Upper lobe of right lung (tissue), 1 donor: Measurements from ENCODE around the gene SAP30. TPM values are rescaled to one million over a fixed set of nuclear protein-coding genes. Genes with fewer than 3 reads are reported as not detected.

Experiments
- ATAC-seq: fragments of 200-7000 bp; cut with Tn5 transposase; one replicate; pipeline ENCODE4 v1.9.1; 2020; ENCODE audit warnings: mild to moderate bottlenecking, moderate library complexity
- DNase-seq: peaks from one replicate; pipeline ENCODE4 v3.0.0-alpha.2; 2020
- H3K27ac ChIP-seq: fragments of 200-600 bp; one replicate; pipeline ENCODE4 v1.8.0; 2022
- H3K27me3 ChIP-seq: fragments of 200-600 bp; one replicate; pipeline ENCODE4 v1.8.0; 2022; ENCODE audit warnings: mild to moderate bottlenecking
- H3K36me3 ChIP-seq: fragments of 200-600 bp; one replicate; pipeline ENCODE4 v1.8.0; 2022
- H3K4me1 ChIP-seq: fragments of 200-600 bp; one replicate; pipeline ENCODE4 v1.8.0; 2022
- H3K4me3 ChIP-seq: fragments of 200-600 bp; one replicate; pipeline ENCODE4 v1.8.0; 2022; ENCODE audit warnings: mild to moderate bottlenecking
- H3K9me3 ChIP-seq: fragments of 200-600 bp; one replicate; pipeline ENCODE4 v1.8.0; 2022
- CTCF ChIP-seq: fragments of 200-600 bp; IDR thresholded peaks from one replicate; pipeline ENCODE4 v1.8.0; 2022; ENCODE audit warnings: antibody characterized with exemption
- intact Hi-C: fragments of 100-400 bp; cut with DNase I; formaldehyde crosslinking; loops from one replicate; pipeline ENCODE4 v1.11.0; 2022
- total RNA-seq: library from RNA; stranded (reverse); fragmentation: NEBNext Ultra II Directional; extraction: Animal tissue kit (Norgen Biotek cat#: 25700); gene quantifications from one replicate; pipeline ENCODE4 v1.2.1, GENCODE V29; 2021
- donor health status: DM: no; HTN: yes; CAD: no; lungs with severe emphysema.

The SAP30 gene
- total RNA-seq, 1 donor from 2014 or later: 15.3 TPM

GRCh38 chr4:173398779-173399415 lies 28.1 kb downstream of the SAP30 start, which contains the start of gene SCRG1:
SCRG1 (minus strand) TSS chr4:173399116; CDS start chr4:173391414, 7,702 bp downstream.
- no peaks in the 10 kb centered on the region for H3K27me3 ChIP-seq
- no peak within 1 kb of the TSS for H3K4me3 ChIP-seq
- no peaks in the 10 kb centered on the region for H3K9me3 ChIP-seq
- no peaks in the 10 kb centered on the region for H3K4me1 ChIP-seq
- TF ChIP-seq CTCF: no peak
- intact Hi-C loops: no loop called here
- H3K27ac ChIP-seq: no peak within 1 kb of the TSS
- no peak for ATAC-seq
- no peaks in the 10 kb centered on the region for H3K36me3 ChIP-seq
- no peak for DNase-seq

- H3K27ac ChIP-seq: no peak overlapping the region
- no peaks in the 10 kb centered on the region for H3K9me3 ChIP-seq
- intact Hi-C loops: no loop called here
- DNase-seq (no peak), ATAC-seq (no peak)
- no peak for TF ChIP-seq CTCF
- H3K36me3 ChIP-seq: no peaks in the 10 kb centered on the region
- no peaks in the 10 kb centered on the region for H3K27me3 ChIP-seq
- no peaks in the 10 kb centered on the region for H3K4me1 ChIP-seq
- no peak overlapping the region for H3K4me3 ChIP-seq
Measured at GRCh38 chr4:173401063-173401462, 30.3 kb downstream of the SAP30 start.

- H3K4me3 ChIP-seq: no peak overlapping the region
- TF ChIP-seq CTCF: no peak
- no peaks in the 10 kb centered on the region for H3K9me3 ChIP-seq
- ATAC-seq (no peak), DNase-seq (no peak)
- no peaks in the 10 kb centered on the region for H3K4me1 ChIP-seq
- no peaks in the 10 kb centered on the region for H3K27me3 ChIP-seq
- no peak overlapping the region for H3K27ac ChIP-seq
- H3K36me3 ChIP-seq: no peaks in the 10 kb centered on the region
- intact Hi-C loops: no loop called here
Measured at GRCh38 chr4:173403051-173403450, 32.3 kb downstream of the SAP30 start.

- Histone ChIP-seq H3K4me1 (no peaks in the 10 kb centered on the region), H3K4me3 (no peak overlapping the region), H3K9me3 (no peaks in the 10 kb centered on the region), H3K36me3 (no peaks in the 10 kb centered on the region), H3K27me3 (no peaks in the 10 kb centered on the region), H3K27ac (no peak overlapping the region)
- ATAC-seq (no peak), DNase-seq (no peak)
- intact Hi-C loops: no loop called here
- TF ChIP-seq CTCF: no peak
Measured at GRCh38 chr4:173404296-173404865, 33.6 kb downstream of the SAP30 start.

GRCh38 chr4:173405840-173406606 lies 35.3 kb downstream of the SAP30 start:
- Histone ChIP-seq H3K4me3 (no peak overlapping the region), H3K27me3 (no peaks in the 10 kb centered on the region), H3K27ac (no peak overlapping the region), H3K9me3 (no peaks in the 10 kb centered on the region), H3K4me1 (no peaks in the 10 kb centered on the region), H3K36me3 (no peaks in the 10 kb centered on the region)
- DNase-seq: no peak
- TF ChIP-seq CTCF: no peak
- ATAC-seq: no peak
- intact Hi-C loops: no loop called here
